Neural crest cell (in vitro differentiated cells): ENCODE measurements around the gene MT1H. TPM values are rescaled to one million over a fixed set of nuclear protein-coding genes. Genes with fewer than 3 reads are reported as not detected.

Source experiments
- DNase-seq: peaks from one replicate; pipeline ENCODE4 v3.0.0; 2021; ENCODE audit warnings: low read depth, mixed read lengths, low spot score
- H3K27ac Mint-ChIP-seq: one replicate; pipeline ENCODE4 v1.8.0; 2021; ENCODE audit warnings: mild to moderate bottlenecking, mixed read lengths; ENCODE audit not compliant: unreplicated experiment
- H3K27me3 Mint-ChIP-seq: 2 replicates; pipeline ENCODE4 v1.8.0; 2021; ENCODE audit warnings: low read depth, mild to moderate bottlenecking, mixed read lengths
- H3K36me3 Mint-ChIP-seq: 2 replicates; pipeline ENCODE4 v1.8.0; 2021; ENCODE audit warnings: low read depth, mild to moderate bottlenecking, mixed read lengths
- H3K4me1 Mint-ChIP-seq: 2 replicates; pipeline ENCODE4 v1.8.0; 2021; ENCODE audit warnings: mixed read lengths
- H3K4me3 Mint-ChIP-seq: one replicate; pipeline ENCODE4 v1.8.0; 2021; ENCODE audit warnings: mild to moderate bottlenecking, mixed read lengths
- H3K9me3 Mint-ChIP-seq: 2 replicates; pipeline ENCODE4 v1.8.0; 2021; ENCODE audit warnings: mixed read lengths
- CTCF ChIP-seq: fragments of 200-600 bp; sonication (generic); conservative IDR thresholded peaks from 2 replicates; pipeline ENCODE4 v1.5.0; 2021; ENCODE audit warnings: antibody characterized with exemption, mild to moderate bottlenecking
- total RNA-seq: library from RNA; stranded (reverse); gene quantifications from 2 replicates; pipeline ENCODE4 v1.2.1, GENCODE V29; 2021

Gene MT1H
- total RNA-seq, 1 donor from 2014 or later = not detected

DNA sequence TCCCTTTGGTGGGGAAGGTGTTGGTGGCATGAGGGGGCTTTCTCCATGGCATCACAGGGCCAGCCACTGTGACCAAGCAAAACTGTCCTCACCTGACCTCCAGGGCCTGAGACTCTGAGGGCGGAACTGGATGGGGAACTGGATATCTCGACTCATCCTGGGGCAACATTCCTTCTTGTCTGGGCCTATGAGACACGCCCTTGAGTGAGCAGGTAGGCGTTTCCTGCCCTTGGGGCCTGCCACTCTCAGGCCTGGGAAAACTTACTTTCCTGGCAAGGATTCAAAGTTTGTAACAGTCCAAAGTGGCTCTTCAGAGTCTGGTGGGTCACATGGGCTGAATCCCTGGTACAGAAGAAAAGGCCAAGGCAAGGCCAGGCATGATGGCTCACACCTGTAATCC, 22.3 kb downstream of the MT1H start:
- Mint-ChIP-seq H3K27me3 (peaks cover 6% of the 10 kb centered on the region), H3K4me1 (peaks cover 3% of the 10 kb centered on the region), H3K4me3 (no peak overlapping the region)

GRCh38 chr16:56695246-56695645, 25.6 kb downstream of the MT1H start:
- no peaks in the 10 kb centered on the region for H3K4me1 Mint-ChIP-seq
- DNase-seq = no peak
- peaks cover 4% of the 10 kb centered on the region for H3K27me3 Mint-ChIP-seq
- TF ChIP-seq CTCF = no peak
- peaks cover 3% of the 10 kb centered on the region for H3K9me3 Mint-ChIP-seq
- H3K27ac Mint-ChIP-seq = no peak overlapping the region
- no peaks in the 10 kb centered on the region for H3K36me3 Mint-ChIP-seq
- H3K4me3 Mint-ChIP-seq = no peak overlapping the region

More for the DNA sequence above, 22.3 kb downstream of the MT1H start:
- H3K36me3 Mint-ChIP-seq = no peaks in the 10 kb centered on the region
- TF ChIP-seq CTCF = no peak
- peaks cover 5% of the 10 kb centered on the region for H3K9me3 Mint-ChIP-seq
- H3K27ac Mint-ChIP-seq = no peak overlapping the region
- DNase-seq = no peak

DNA sequence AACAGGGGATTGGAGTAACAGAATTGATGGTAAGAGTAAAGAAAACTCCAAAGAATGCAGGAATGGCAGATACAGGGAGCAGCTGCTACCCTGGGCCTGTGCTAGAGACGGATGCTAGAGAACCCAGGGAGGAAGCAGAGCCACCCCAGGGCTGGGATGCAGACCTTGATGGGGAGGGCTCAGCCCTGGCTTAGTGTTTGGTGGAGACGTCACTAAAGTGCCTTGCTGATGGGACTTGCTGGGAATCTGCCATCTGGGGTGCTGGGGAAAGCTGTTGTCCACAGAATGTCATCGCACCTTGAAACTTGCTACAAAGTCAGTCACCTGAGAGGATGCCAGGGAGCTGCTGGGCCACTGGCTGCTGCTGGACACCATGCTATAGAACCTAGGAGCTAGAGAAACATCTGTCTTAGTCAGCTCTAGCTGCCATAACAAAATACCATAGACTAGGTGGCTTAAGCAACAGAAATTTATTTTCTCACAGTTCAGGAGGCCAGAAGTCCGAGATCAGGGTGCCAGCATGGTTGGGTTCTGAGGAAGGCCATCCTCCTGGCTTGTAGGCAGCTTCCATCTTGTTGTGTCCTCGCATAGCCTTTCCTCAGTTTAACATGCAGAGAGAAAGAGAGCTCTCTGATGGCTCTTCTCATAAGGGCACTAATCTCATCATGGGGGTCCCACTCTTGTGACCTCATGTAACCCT, 28.0 kb downstream of the MT1H start:
- Mint-ChIP-seq H3K4me3 (no peak overlapping the region), H3K27me3 (no peaks in the 10 kb centered on the region), H3K36me3 (no peaks in the 10 kb centered on the region), H3K9me3 (no peaks in the 10 kb centered on the region), H3K27ac (no peak overlapping the region), H3K4me1 (peaks cover 7% of the 10 kb centered on the region)
- no peak for TF ChIP-seq CTCF
- no peak for DNase-seq

GRCh38 chr16:56700195-56700594, 30.6 kb downstream of the MT1H start:
- no peak for TF ChIP-seq CTCF
- DNase-seq = no peak
- no peak overlapping the region for H3K27ac Mint-ChIP-seq
- no peak overlapping the region for H3K4me3 Mint-ChIP-seq
- peaks cover 7% of the 10 kb centered on the region for H3K4me1 Mint-ChIP-seq
- H3K9me3 Mint-ChIP-seq = no peaks in the 10 kb centered on the region
- H3K36me3 Mint-ChIP-seq = no peaks in the 10 kb centered on the region
- H3K27me3 Mint-ChIP-seq = no peaks in the 10 kb centered on the region

DNA sequence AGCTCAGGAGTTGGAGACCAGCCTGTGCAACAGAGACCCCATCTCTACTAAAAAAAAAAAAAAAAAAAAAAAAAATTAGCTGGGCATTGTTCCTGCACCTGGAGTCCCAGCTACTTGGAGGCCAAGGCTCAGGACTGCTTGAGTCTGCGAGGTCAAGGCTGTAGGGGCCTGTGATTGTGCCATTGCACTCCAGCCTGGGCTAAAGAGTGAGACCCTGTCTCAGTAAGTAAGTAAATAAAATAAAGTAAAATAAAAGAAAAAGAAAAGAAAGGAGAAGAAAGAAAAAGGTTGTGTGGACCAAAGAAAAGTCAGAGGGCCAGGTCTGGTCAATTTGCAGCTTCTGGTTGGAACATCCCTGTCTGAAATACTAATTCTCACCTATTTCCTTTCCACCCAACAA, 31.0 kb downstream of the MT1H start:
- DNase-seq = no peak
- Mint-ChIP-seq H3K9me3 (no peaks in the 10 kb centered on the region), H3K4me1 (peaks cover 7% of the 10 kb centered on the region), H3K36me3 (no peaks in the 10 kb centered on the region), H3K4me3 (no peak overlapping the region), H3K27ac (no peak overlapping the region), H3K27me3 (no peaks in the 10 kb centered on the region)
- no peak for TF ChIP-seq CTCF
